ENCODE results near the gene SCYGR4.
"Not testable (repeated sequence)": the region's sequence is repeated elsewhere in the genome, so short reads cannot be mapped to it uniquely, and the experiment has no call there.

SCYGR4 gene

DNA sequence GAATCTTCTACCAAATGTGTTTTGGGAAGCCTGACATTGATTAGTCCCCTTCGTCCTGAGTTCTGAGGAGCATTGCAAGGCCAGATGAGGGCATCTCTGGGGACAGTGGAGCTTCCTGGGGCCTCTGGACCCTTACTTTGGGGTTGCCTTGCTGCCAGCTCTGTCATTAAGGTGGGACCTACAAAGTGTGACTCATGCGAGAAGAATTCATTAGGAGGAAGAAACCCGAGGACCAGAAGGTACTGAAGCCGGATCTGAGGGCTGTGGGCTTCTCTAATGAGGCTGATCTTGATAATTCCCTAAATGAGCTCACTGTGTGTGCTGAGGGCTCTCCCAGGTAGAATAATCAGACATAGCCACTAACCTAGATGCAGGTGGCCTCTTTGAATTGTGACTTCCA lies 19.3 kb upstream of the SCYGR4 start:
- TF ChIP-seq, protein P1, sequence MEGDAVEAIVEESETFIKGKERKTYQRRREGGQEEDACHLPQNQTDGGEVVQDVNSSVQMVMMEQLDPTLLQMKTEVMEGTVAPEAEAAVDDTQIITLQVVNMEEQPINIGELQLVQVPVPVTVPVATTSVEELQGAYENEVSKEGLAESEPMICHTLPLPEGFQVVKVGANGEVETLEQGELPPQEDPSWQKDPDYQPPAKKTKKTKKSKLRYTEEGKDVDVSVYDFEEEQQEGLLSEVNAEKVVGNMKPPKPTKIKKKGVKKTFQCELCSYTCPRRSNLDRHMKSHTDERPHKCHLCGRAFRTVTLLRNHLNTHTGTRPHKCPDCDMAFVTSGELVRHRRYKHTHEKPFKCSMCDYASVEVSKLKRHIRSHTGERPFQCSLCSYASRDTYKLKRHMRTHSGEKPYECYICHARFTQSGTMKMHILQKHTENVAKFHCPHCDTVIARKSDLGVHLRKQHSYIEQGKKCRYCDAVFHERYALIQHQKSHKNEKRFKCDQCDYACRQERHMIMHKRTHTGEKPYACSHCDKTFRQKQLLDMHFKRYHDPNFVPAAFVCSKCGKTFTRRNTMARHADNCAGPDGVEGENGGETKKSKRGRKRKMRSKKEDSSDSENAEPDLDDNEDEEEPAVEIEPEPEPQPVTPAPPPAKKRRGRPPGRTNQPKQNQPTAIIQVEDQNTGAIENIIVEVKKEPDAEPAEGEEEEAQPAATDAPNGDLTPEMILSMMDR (IDR thresholded peaks at IDR 0.05; ENCODE audit: extremely low read depth, insufficient read depth, missing control alignments) = no peak
- in situ Hi-C loops (cut with MboI; ENCODE audit: low pct_unique_long_range_greater_than_20kb, low sequenced_read_pairs, unreplicated experiment) = no loop called here
- DNase-seq (ENCODE audit: low spot score) = no peak

DNA sequence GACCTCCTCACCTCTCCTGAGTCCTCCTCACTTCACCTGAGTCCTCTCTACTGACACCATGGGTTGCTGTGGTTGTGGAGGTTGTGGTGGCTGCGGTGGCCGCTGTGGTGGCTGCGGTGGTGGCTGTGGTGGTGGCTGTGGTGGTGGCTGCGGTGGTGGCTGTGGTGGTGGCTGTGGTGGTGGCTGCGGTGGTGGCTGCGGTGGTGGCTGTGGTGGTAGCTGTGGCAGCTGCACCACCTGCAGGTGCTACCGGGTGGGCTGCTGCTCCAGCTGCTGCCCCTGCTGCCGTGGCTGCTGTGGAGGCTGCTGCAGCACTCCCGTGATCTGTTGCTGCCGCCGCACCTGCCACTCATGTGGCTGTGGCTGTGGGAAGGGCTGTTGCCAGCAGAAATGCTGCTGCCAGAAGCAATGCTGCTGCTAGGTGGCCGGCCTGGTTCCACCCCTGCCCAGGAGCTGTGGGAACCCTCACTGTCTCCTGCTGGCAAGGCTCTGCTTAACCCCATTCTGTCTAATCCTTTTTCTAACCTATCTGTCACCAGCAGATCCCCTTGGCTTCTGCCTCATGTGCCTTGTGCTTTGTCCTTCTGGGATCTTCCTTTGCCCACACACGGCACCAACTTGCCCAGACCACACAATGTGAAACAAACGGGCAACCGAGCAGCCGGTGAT lies 18.3 kb upstream of the SCYGR4 start, which contains the start of gene SCYGR2:
Gene SCYGR2, plus strand, starts transcription at position 59 of the 669 bp plus-strand sequence. Its CDS starts 0 bp downstream, at position 59.
- in situ Hi-C loops (cut with MboI; ENCODE audit: low pct_unique_long_range_greater_than_20kb, low sequenced_read_pairs, unreplicated experiment); DNase-seq (ENCODE audit: low spot score): not testable (repeated sequence)

DNA sequence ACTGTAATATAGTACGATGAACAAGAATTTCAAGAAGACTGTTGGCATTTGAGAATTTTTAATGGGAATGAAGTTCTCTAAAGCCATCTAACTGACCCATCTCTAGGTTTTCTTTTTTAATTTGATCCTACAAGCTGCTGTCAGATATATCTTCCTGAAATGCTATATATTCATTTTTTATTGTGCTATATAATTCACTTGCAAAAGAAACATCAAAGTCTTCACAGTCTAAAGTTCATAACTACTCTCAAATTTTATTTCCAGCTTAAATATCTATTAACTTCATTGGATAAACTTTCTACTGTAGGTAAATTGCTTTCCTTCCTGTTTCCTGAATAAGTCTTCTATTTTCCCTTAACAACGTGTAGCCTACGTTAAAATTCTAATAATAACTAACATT lies 14.9 kb upstream of the SCYGR4 start:
- TF ChIP-seq, protein P1 (IDR thresholded peaks at IDR 0.05; ENCODE audit: extremely low read depth, insufficient read depth, missing control alignments) = no peak
- in situ Hi-C loops (cut with MboI; ENCODE audit: low pct_unique_long_range_greater_than_20kb, low sequenced_read_pairs, unreplicated experiment) = no loop called here
- DNase-seq (ENCODE audit: low spot score) = no peak

DNA sequence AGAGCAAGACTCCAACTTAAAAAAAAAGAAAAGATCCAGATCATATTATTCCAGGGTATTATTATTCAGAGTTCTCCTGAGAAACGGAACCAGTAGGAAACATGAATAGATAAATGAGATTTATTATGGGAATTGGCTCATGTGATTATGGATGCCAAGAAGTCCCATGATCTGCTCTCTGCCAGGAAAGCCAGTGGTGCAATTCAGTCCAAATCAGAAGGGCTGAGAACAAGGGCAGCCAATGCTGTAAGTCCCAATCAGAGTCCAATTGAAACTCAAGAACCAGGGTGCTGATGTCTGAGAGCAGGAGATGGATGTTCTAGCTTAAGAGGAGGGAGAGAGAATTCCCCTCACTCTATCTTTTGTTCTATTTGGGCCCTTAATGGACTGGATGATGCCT lies 10.8 kb upstream of the SCYGR4 start:
- in situ Hi-C loops (cut with MboI; ENCODE audit: low pct_unique_long_range_greater_than_20kb, low sequenced_read_pairs, unreplicated experiment) = no loop called here
- DNase-seq (ENCODE audit: low spot score) = no peak
- TF ChIP-seq, protein P1 (IDR thresholded peaks at IDR 0.05; ENCODE audit: extremely low read depth, insufficient read depth, missing control alignments) = no peak

DNA sequence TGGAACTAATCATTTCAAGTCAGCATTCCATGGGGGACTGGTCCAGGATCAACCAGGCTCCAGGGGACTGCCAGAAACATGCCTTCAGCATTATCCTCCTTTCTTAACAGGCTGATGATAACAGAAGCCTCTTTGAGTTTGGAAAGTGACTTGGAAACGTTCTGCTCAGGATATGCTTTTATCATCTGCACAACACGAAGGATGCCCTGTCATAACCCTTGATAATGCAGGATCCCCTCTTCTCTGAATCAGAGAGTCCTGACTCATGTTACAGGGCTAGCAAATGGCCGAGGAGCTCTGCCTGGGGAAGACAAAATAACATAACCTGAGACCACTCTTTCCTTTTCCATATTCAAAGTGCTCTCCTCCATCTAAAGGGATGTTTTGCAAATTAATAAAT lies 9.4 kb upstream of the SCYGR4 start:
- TF ChIP-seq, protein P1 (IDR thresholded peaks at IDR 0.05; ENCODE audit: extremely low read depth, insufficient read depth, missing control alignments) = no peak
- in situ Hi-C loops (cut with MboI; ENCODE audit: low pct_unique_long_range_greater_than_20kb, low sequenced_read_pairs, unreplicated experiment) = no loop called here
- DNase-seq (ENCODE audit: low spot score) = peak; percentile 7

DNA sequence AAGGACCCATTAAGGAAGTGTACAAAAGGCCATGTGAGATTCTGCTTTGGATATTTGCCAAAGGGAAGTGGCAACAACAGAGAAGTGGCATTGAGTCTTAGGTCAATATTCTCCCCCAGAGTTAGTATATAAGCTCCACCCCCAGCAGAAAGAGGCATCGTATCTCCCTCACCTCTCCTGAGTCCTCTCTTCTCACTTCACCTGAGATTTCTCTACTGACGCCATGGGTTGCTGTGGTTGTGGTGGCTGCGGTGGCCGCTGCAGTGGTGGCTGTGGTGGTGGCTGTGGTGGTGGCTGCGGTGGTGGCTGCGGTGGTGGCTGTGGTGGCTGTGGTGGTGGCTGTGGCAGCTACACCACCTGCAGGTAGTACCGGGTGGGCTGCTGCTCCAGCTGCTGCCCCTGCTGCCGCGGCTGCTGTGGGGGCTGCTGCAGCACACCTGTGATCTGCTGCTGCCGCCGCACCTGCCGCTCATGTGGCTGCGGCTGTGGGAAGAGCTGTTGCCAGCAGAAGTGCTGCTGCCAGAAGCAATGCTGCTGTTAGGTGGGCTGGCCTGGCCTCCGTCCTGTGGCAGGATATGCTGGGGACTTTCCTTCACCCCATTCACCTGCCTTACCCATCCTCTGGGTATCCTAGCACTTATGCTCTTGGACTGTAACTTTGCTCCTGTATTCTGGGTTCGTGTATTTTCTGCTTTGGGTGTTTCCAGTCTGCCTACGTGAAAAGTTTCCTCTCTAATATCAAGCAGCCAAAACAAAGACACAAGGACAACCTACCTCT lies 8.5 kb upstream of the SCYGR4 start:
- peak; percentile 51 for DNase-seq (ENCODE audit: low spot score)
- TF ChIP-seq, protein P1 (IDR thresholded peaks at IDR 0.05; ENCODE audit: extremely low read depth, insufficient read depth, missing control alignments) = no peak
- in situ Hi-C loops (cut with MboI; ENCODE audit: low pct_unique_long_range_greater_than_20kb, low sequenced_read_pairs, unreplicated experiment) = no loop called here

DNA sequence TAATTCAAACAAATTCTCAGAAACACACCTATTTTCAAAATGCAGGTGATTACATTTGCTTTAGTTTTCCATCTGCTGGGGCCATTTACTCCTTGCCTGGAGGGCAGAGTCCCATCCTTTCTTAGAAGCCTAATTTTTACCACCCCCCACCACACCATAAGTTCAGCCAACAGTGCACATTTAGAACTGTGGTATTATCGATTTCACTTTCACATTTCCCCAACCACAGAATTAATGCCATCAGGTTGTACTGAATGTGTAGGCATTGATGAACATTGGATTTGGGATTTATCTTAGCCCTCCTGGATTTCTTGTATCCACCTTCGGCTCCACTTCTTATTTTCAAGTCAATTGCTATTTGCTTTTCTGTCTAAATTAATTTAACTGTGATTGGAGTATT lies 7.2 kb upstream of the SCYGR4 start:
- peak; percentile 36 for DNase-seq (ENCODE audit: low spot score)
- in situ Hi-C loops (cut with MboI; ENCODE audit: low pct_unique_long_range_greater_than_20kb, low sequenced_read_pairs, unreplicated experiment) = no loop called here
- TF ChIP-seq, protein P1 (IDR thresholded peaks at IDR 0.05; ENCODE audit: extremely low read depth, insufficient read depth, missing control alignments) = no peak

Measured in GM13977 (cell line).